Right kidney (tissue), 1 donor: ENCODE data around the gene DIAPH3.

ENCODE experiments used
- DNase-seq: peaks from one replicate; pipeline ENCODE4 v3.0.0-alpha.2; 2016

The DIAPH3 gene

GRCh38 chr13:60152904-60153303, 10.8 kb downstream of the DIAPH3 start:
- DNase-seq: no peak

DNA sequence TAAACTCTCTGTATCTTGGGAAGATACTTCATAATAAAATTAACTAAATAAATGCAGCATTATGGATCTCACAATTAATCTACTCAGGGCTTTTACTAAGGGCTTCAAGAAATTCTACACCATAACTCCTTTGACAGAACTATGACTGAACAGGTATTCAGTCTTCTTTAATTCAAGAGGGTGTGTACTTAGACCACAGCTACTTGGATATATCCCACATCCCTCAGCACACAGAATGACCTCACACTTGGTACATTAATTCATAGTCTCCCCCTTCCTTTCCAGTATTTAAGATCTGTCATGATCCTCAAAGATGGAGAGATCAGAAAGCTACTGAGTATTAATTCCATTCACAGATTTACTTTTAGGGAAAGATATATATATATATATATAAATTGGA, 11.6 kb downstream of the DIAPH3 start:
- DNase-seq: no peak

DNA sequence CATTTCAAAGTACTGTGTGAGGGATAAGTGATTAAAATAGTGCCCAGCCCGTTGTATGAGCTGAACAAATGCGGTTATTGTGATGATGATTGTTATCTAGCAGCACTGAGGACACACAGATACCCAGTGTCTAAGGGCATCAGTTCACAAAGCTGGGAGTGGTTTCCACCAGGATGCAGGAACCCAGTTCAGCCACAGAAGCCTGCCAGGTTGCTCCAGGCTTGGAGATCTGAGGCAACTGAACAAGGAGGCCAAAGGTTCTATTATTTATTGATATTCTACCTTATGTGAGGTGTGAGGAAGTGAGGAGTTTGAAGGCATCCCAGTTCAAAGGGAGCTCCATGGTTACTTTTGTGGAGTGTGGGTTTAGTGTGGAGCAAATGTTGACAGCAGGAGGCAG, 13.2 kb downstream of the DIAPH3 start:
- DNase-seq: no peak

DNA sequence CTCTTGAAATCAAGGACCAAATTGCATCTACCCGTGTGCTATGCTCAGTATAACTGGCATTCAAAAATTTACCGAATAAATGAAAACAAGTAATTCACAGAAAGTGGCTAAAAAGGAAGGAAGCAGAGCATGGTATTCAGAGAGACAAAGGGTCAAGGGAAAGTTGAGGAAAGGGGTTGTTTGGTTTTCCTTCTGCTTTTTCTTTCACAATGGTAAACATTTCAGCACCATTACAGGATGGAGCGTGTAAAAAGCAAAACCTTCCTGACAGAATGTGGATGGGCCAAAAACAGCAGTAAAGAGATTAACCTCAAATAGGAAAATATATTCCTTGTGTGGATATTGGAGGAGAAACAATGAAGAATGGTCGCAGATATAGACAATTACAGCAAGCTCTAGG, 14.8 kb downstream of the DIAPH3 start:
- no peak for DNase-seq

DNA sequence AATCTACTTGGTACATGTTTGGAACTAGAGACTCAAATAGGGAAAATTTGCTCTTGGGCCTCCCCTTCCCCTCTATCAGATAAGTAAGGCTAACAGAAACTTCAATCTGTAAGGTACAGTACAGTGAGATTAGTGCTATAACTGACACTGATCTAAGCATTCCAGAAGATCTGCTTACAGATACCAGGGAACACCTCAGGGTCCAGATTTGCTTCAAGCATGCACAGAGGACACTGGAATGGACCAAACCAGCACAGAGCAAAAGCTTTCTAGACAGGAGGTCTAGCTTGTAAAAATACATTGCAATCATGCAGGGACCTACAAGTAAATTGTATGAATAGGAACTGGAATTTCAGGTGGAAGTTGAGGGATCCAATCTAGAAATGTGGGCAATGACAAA, 16.4 kb downstream of the DIAPH3 start:
- DNase-seq: no peak

GRCh38 chr13:60146471-60146870, 17.3 kb downstream of the DIAPH3 start:
- DNase-seq: no peak

- no peak for DNase-seq
Measured at GRCh38 chr13:60143775-60144174, 20.0 kb downstream of the DIAPH3 start.

- no peak for DNase-seq
Measured at GRCh38 chr13:60139272-60139671, 24.5 kb downstream of the DIAPH3 start.

DNA sequence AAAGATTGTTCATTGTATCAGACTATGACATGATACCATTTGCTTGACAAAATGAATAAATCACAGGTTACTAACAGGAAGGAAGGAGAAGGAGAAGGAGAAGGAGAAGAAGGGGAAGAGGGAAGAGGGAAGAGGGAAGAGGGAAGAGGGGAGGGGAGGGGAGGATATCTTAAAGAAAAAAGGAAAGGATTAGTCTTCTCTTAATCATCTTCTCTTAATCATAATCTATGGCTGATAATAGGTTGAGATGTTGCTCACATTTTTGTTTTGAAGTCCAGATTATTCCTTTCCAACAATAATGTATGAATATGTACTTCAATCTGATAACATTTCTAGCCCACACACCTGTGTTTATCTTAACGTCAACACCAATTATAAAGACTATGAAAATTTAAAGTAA, 25.1 kb downstream of the DIAPH3 start:
- DNase-seq: no peak

- DNase-seq: no peak
Measured at GRCh38 chr13:60137911-60138560, 25.7 kb downstream of the DIAPH3 start.

- DNase-seq: no peak
Measured at GRCh38 chr13:60135344-60135743, 28.4 kb downstream of the DIAPH3 start.

DNA sequence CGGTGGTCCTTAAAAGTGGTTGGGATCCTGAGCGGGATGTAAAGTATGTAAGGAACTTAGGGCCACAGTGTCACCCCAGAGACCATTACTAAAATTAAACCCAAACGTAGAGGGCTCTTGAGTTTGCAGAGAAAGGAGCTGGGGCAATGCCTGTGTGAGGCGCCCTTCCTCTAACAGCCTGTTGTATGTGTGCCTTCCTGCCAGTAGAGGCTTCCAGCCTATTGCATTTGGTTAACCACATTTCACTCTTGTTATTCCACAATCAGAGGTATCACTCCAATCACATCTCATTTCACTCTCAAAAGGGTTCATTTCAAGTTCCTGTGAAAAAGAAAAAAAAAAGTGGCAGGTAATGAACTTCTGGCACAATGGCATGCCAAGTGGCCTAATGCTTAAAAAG, 29.4 kb downstream of the DIAPH3 start:
- DNase-seq: no peak

- no peak for DNase-seq
Measured at GRCh38 chr13:60121337-60121687, 42.4 kb downstream of the DIAPH3 start.

DNA sequence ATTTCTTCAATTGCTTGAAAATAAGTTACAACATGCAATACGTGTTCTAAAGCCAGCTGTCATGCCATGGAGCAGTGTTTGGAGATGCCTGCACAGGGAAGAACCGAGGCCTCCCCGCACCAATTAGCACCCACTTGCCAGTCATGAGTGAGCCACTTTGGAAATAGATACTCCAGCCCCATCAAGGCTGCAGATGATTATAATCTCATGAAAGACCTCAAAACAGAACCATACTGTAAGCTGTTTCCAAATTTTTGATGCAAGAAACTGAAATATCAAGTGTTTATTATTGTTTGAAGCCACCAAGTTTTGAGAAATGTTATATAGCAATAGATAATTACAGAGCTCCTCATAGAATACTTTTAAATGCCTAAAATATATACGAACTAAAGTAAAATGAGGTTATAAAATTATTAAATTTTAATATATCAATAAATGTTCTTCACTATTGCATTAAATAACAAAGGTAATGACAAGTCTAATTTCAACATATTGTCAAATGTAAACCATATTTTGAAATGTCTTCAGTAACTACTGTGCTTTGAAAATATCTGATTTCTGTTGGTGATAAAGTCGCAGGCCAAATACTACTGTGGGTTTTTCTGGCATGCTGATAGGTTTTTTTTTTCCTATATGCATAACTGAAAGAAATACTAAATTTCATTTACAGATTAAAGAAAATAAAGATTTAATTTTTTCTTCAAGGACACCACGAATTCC, 43.0 kb downstream of the DIAPH3 start:
- no peak for DNase-seq

GRCh38 chr13:60118696-60119400, 44.9 kb downstream of the DIAPH3 start:
- no peak for DNase-seq

DNA sequence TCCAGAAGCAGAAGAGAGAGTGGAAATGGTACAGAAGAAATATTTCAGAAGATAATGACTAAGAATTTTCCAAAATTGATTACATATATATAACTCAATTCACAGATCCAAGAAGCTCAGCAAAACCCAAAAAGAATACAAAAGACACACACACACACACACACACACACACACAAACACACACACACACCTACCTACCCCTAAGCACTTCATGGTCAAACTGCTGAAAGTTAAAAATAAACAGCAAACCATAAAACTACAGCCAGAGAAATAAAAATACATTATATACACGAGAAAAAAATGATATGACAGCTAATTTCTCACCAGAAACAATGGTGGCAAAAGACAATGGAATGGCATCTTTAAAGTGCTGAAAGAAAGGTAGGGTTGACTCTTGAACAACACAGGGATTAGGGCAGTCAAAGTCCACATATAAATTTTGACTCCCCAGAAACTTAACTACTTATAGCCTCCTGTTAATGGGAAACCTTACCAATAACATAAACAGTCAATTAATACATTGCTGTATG, 49.2 kb downstream of the DIAPH3 start:
- no peak for DNase-seq

- no peak for DNase-seq
Measured at GRCh38 chr13:60112771-60113170, 51.0 kb downstream of the DIAPH3 start.

GRCh38 chr13:60111691-60112090, 52.0 kb downstream of the DIAPH3 start:
- no peak for DNase-seq

DNA sequence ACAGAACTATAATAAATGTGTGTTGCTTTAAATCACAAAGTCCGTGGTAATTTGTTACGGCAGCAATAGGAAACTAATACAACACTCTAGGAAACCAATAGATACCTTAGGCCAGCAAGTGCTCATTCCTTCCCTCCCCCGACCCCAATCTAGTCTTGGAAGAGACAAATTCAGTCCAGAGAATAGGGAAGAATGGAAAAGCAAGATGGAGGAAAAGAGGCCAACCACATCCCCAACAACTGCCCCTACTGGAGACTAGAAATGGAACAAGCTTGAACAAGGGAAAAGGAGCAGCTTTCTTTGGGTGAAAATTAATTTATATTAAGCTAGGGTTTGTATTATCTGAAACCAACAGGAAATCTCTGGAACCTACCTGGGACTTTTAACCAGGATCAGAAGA, 54.4 kb downstream of the DIAPH3 start:
- DNase-seq: no peak

DNA sequence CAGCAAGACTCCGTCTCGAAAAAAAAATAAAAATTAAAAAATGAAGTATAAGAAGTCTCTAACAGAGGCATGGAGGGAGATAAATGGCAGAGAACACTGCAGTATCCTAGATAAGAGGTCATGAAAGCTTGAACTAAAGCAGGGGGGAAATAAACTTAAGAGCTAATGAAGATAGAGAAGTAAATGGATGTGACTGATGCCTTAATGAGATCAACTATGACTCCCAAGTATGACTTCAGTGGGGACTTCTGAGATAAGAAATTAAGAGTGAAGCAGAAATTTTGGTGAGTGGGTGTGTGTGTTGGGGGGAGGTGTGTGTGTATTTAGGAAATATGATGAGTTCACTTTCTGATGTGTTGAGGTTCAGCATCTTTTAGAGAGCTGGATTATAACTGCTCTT, 55.1 kb downstream of the DIAPH3 start:
- DNase-seq: no peak

DNA sequence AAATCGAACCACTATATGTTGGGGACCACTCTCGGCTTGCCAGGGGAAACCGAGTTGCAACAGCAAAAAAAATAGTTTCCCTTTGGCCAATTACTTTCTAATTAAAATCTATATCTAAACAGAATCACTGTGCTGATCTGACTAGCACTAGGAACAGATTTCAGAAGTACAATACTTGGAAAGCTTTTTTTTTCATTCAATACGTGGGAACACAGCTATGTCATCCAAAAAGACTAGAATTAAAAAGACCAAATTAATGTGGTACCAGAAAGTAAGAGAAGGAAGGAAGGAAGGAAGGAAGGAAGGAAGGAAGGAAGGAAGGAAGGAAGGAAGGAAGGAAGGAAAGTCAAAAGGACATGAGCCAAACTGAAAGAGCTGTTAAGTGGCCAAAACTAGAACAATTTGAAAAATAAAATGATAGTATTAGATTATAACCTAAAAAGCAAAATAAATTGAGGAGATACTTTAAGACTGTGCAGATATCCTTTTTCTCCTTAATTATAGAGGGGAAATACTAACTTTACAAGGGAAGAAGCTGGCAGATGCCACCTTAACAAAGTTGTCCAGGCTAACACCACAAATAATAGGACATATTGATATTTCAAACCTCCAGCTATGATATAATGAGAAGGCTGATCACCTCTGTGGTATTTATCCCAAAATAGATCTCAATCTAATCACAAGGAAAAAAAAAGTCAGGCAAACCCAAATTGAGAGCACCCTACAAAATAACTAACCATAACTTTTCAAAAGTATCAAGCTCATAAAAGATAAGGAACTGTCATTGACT, 63.9 kb downstream of the DIAPH3 start:
- no peak for DNase-seq

DNA sequence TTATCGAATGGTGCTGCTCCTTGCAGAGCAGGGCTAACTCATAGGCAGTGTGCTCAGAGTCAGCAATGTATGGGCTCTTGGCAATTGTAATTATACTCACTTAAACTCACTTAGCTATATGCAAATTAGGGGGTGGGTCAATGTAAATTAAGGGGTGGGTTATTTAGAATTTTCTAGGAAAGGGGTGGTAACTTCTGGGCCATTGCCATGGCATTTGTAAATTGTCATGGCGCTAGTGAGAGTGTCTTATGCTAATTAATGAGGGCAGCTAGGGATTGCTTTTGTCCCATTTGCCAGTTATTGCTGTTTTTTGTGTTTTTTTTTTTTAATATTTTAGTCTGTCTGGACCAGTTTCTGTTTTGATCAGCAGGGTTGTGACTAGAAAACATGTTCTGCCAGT, 68.4 kb downstream of the DIAPH3 start:
- no peak for DNase-seq
